GM10248 (cell line): ENCODE measurements around the gene FNBP1.
"Not testable (repeated sequence)": the region's sequence is repeated elsewhere in the genome, so short reads cannot be mapped to it uniquely, and the experiment has no call there.

ENCODE experiments used
- CTCF ChIA-PET: fragments of 300-600 bp; sonication (Branson Sonifier 250); formaldehyde crosslinking; extraction: SDS; loops from one replicate; lab custom pipeline; 2021; ENCODE audit warnings: antibody characterized with exemption; lab: Yijun Ruan, JAX
- POLR2A ChIA-PET: fragments of 350-650 bp; sonication (Branson Sonifier 250); formaldehyde crosslinking; extraction: SDS; loops from one replicate; lab custom pipeline; 2020; ENCODE audit warnings: antibody characterized with exemption; lab: Yijun Ruan, JAX
- DNase-seq: peaks from one replicate; pipeline ENCODE4 v3.0.0; 2012; ENCODE audit errors: extremely low spot score
- CTCF ChIP-seq: IDR thresholded peaks from 2 replicates; pipeline ENCODE4 v1.5.1; 2012; ENCODE audit warnings: mild to moderate bottlenecking, low read depth; ENCODE audit errors: extremely low read depth, missing control alignments, control extremely low read depth

The FNBP1 gene

GRCh38 chr9:130026583-130027340 is 16.2 kb downstream of the FNBP1 start:
- POLR2A ChIA-PET = interaction anchor here (0.5 to 1.9 kb wide), 5 partner anchors 10 to 79 kb away, joined by 3 to 10 read pairs (median 5); no protein-coding TSS in a partner anchor
- DNase-seq = no peak
- CTCF ChIA-PET = interaction anchor here (0.9 to 6.1 kb wide), 3 partner anchors 16 to 32 kb away, joined by 3 to 22 read pairs (median 3); no protein-coding TSS in a partner anchor
- no peak for TF ChIP-seq CTCF

GRCh38 chr9:130024597-130024994 is 18.4 kb downstream of the FNBP1 start:
- TF ChIP-seq CTCF = no peak
- DNase-seq = no peak
- ChIA-PET POLR2A (interaction anchor here (0.6 to 2.2 kb wide), 5 partner anchors 19 to 36 kb away, joined by 3 to 9 read pairs (median 6); partner anchors contain the start of gene FNBP1), CTCF (interaction anchor here (1.2 to 6.1 kb wide), 3 partner anchors 13 to 136 kb away, joined by 3 to 22 read pairs (median 4); no protein-coding TSS in a partner anchor)

- TF ChIP-seq CTCF = no peak
- no peak for DNase-seq
- POLR2A ChIA-PET = interaction anchor here (0.6 to 2.2 kb wide), 11 partner anchors 12 to 91 kb away, joined by 3 to 9 read pairs (median 5); partner anchors contain the start of gene FNBP1
- CTCF ChIA-PET = interaction anchor here (1.2 to 6.1 kb wide), 5 partner anchors 8 to 135 kb away, joined by 3 to 22 read pairs (median 3); no protein-coding TSS in a partner anchor
Measured at GRCh38 chr9:130023994-130024596, 18.9 kb downstream of the FNBP1 start.

GRCh38 chr9:130023144-130023787 is 19.7 kb downstream of the FNBP1 start:
- CTCF ChIA-PET = interaction anchor here (1.1 to 6.1 kb wide), 9 partner anchors 9 to 134 kb away, joined by 3 to 22 read pairs (median 4); no protein-coding TSS in a partner anchor
- no peak for DNase-seq
- no peak for TF ChIP-seq CTCF
- POLR2A ChIA-PET = interaction anchor here (0.6 to 2.2 kb wide), 11 partner anchors 12 to 97 kb away, joined by 3 to 9 read pairs (median 5); no protein-coding TSS in a partner anchor

DNA sequence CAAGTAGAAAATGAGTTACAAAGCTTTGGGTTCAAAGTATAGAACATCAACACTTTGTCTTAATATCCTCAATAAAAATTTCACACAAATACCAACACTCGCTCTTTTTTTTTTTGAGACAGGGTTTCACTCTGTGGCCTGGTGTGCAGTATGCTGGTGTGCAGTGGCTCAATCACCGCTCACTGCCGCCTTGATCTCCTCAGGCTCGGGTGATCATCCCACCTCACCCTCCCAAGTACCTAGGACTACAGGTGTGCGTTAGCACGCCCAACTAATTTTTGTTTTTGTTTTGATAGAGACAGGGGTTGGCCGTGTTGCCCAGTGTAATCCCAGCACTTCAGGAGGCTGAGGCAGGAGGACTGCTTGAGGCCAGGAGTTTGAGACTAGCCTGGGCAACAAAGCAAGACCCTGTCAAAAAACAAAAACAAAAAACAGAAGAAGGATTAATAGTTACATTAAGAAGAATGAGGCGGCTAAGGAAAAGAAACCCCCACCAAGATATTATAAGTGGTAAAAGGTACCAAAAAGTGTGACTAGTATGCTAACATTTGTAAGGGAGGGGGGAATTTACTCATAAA is 20.3 kb downstream of the FNBP1 start:
- POLR2A ChIA-PET = interaction anchor here (0.6 to 2.2 kb wide), 11 partner anchors 12 to 96 kb away, joined by 3 to 9 read pairs (median 5); no protein-coding TSS in a partner anchor
- CTCF ChIA-PET = interaction anchor here (1.1 to 6.1 kb wide), 8 partner anchors 9 to 28 kb away, joined by 3 to 22 read pairs (median 4); no protein-coding TSS in a partner anchor
- no peak for DNase-seq
- no peak for TF ChIP-seq CTCF

DNA sequence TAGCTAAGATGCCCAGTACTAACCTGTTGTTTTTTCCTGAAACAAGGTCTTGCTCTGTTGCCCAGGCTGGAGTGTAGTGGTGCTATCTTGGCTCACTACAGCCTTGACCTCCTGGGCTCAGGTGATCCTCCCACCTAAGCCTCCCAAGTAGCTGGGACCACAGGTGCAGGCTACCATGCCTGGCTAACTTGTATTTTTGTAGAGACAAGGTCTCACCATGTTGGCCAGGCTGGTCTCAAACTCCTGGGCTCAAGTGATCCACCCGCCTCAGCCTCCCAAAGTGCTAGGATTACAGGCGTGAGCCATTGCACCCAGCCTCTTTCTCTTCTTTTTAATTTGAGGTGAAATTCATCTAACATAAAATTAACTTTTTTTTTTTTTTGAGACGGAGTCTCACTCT is 21.1 kb downstream of the FNBP1 start:
- CTCF ChIA-PET = interaction anchor here (0.9 to 6.1 kb wide), 6 partner anchors 11 to 35 kb away, joined by 3 to 22 read pairs (median 4); no protein-coding TSS in a partner anchor
- not testable (repeated sequence) for DNase-seq
- POLR2A ChIA-PET = interaction anchor here (0.6 to 0.8 kb wide), 3 partner anchors 11 to 29 kb away, joined by 3 to 4 read pairs (median 4); no protein-coding TSS in a partner anchor
